Measurements from ENCODE around the gene PRDM8.

DNA sequence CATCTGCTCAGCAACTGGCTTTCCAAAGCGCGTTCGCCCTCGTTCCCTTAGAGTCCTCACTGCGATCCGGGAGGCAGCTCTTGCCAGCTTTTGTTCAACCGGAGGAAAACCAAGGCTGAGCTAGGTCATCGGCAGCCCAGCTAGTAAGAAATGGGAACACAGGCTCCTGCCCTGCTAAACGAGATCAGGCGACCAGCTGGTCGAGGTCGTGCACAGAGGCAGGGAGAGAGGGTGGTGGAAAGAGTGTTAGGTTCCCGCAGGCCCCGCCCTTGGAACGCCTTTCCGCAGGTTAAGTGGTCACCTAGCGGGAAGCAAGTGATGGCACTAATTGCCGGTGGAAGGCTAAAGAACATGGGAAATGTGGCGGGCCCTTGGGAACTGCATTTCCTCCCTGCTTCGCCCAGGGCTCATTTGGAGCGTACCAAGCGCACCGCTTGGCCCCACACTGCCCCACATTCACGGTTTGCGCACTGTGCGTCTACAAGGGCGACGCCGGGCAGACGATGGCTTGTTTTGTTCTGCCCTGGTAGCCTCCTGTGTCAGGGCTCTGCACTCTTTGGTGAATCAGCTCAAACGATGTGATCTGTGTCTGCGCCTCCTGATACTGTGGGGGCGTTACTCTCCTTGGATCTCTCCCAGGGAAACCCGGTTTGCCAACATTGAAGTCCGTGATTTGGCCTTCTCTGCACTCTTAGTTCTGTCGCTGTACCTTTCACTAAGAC is 7.2 kb upstream of the PRDM8 start:
- peak in 1 of 2 donors; percentile 47 for TF ChIP-seq POLR2AphosphoS5 (IDR thresholded peaks at IDR 0.05; ENCODE audit: insufficient read depth in 1 of 2, low read depth in 1 of 2)
- TF ChIP-seq, protein P1, sequence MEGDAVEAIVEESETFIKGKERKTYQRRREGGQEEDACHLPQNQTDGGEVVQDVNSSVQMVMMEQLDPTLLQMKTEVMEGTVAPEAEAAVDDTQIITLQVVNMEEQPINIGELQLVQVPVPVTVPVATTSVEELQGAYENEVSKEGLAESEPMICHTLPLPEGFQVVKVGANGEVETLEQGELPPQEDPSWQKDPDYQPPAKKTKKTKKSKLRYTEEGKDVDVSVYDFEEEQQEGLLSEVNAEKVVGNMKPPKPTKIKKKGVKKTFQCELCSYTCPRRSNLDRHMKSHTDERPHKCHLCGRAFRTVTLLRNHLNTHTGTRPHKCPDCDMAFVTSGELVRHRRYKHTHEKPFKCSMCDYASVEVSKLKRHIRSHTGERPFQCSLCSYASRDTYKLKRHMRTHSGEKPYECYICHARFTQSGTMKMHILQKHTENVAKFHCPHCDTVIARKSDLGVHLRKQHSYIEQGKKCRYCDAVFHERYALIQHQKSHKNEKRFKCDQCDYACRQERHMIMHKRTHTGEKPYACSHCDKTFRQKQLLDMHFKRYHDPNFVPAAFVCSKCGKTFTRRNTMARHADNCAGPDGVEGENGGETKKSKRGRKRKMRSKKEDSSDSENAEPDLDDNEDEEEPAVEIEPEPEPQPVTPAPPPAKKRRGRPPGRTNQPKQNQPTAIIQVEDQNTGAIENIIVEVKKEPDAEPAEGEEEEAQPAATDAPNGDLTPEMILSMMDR (IDR thresholded peaks at IDR 0.05), result no peak
